Left forelimb (tissue), 1 donor: Measurements from ENCODE around the gene BEST2.

Experiments used
- DNase-seq: peaks from one replicate; pipeline ENCODE4 v3.0.0-alpha.2; 2018; ENCODE audit warnings: low spot score

Gene BEST2

GRCh38 chr19:12800923-12801465 lies 49.4 kb downstream of the BEST2 start:
- DNase-seq, result no peak

- DNase-seq, result peak; percentile 88
These were observed 50.1 kb downstream of the BEST2 start, which contains the start of the genes PRDX2 and THSD8 for GRCh38 chr19:12801466-12802266. Gene PRDX2 (minus strand): TSS chr19:12801800. CDS start chr19:12801261, 539 bp downstream. Gene THSD8 (plus strand): TSS chr19:12802069. CDS start chr19:12802072, 3 bp downstream.

GRCh38 chr19:12802267-12803106 lies 50.9 kb downstream of the BEST2 start:
- DNase-seq, result no peak

GRCh38 chr19:12804051-12804450 lies 52.5 kb downstream of the BEST2 start:
- DNase-seq, result no peak

GRCh38 chr19:12806242-12807081 lies 54.9 kb downstream of the BEST2 start, which contains the start of gene RNASEH2A:
Gene RNASEH2A (plus strand): TSS chr19:12806584. CDS start chr19:12806674, 90 bp downstream.
- peak; percentile 90 for DNase-seq
